Fibroblast of villous mesenchyme (primary cell): ENCODE data around the gene MANSC4. TPM values are rescaled to one million over a fixed set of nuclear protein-coding genes. Genes with fewer than 3 reads are reported as not detected.
A peak's percentile ranks its signal among the peaks of the same experiment; 100 is the strongest.

Experiments
- DNase-seq: peaks from one replicate; pipeline ENCODE4 v3.0.0-alpha.2; 2010; ENCODE audit warnings: low read depth
- H3K4me3 ChIP-seq: 2 replicates; pipeline ENCODE4 v1.5.1; 2011; ENCODE audit warnings: low read depth, mild to moderate bottlenecking, low read length
- total RNA-seq: library from RNA; depleted of rRNA; stranded (reverse); fragments of >200 nt; gene quantifications from 2 replicates; pipeline ENCODE4 v1.2.3, GENCODE V29; 2012
- TF ChIP-seq, protein P1 (sequence below): IDR thresholded peaks from 2 replicates; pipeline ENCODE4 v1.5.1; 2012; ENCODE audit warnings: low read depth, mild to moderate bottlenecking, low read length; ENCODE audit not compliant: insufficient read depth

Gene MANSC4
- total RNA-seq, 1 donor = not detected

DNA sequence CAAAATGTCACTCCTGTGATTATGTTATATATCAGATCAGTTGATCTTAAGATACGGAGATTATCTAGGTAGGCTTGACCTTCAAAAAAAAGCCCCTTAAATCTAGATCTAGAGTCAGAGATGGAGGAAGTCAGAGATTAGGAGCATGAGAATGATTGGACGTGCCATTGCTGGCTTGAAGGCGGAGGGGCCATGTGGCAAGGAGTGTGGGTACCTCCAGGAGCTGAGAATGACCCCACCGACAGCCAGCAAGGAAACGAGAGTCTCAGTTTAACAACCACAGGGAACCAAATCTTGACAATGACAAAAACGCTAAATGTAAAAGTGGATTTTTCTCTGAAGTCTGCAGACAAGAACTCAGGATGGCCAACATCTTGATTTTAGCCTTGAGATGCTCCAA is 32.5 kb upstream of the MANSC4 start:
- no peak for DNase-seq
- H3K4me3 ChIP-seq = no peak overlapping the region
- TF ChIP-seq, protein P1, sequence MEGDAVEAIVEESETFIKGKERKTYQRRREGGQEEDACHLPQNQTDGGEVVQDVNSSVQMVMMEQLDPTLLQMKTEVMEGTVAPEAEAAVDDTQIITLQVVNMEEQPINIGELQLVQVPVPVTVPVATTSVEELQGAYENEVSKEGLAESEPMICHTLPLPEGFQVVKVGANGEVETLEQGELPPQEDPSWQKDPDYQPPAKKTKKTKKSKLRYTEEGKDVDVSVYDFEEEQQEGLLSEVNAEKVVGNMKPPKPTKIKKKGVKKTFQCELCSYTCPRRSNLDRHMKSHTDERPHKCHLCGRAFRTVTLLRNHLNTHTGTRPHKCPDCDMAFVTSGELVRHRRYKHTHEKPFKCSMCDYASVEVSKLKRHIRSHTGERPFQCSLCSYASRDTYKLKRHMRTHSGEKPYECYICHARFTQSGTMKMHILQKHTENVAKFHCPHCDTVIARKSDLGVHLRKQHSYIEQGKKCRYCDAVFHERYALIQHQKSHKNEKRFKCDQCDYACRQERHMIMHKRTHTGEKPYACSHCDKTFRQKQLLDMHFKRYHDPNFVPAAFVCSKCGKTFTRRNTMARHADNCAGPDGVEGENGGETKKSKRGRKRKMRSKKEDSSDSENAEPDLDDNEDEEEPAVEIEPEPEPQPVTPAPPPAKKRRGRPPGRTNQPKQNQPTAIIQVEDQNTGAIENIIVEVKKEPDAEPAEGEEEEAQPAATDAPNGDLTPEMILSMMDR = no peak

- TF ChIP-seq, protein P1 = no peak
- H3K4me3 ChIP-seq = no peak overlapping the region
- no peak for DNase-seq
Observed at GRCh38 chr12:27810756-27811155, 30.7 kb upstream of the MANSC4 start.

DNA sequence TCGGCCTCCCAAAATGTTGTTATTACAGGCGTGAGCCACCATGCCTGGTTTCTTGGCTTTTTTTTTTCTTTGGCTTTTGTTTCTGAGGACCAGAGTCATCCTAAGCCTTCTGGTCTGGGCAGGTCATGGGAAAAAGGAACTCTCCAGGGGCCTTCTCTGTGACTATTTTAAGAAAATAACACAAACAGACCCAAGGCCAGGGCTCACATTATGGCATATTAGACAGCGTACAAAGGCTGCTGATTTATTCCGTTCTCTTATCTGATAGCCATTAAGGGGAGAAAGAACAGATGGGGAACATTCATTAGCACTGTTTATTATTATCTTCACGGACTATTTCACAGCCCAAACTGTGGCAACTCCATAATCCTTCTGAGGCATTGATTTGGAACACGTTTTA is 28.8 kb upstream of the MANSC4 start:
- no peak overlapping the region for H3K4me3 ChIP-seq
- DNase-seq = peak; percentile 70
- TF ChIP-seq, protein P1 = no peak

DNA sequence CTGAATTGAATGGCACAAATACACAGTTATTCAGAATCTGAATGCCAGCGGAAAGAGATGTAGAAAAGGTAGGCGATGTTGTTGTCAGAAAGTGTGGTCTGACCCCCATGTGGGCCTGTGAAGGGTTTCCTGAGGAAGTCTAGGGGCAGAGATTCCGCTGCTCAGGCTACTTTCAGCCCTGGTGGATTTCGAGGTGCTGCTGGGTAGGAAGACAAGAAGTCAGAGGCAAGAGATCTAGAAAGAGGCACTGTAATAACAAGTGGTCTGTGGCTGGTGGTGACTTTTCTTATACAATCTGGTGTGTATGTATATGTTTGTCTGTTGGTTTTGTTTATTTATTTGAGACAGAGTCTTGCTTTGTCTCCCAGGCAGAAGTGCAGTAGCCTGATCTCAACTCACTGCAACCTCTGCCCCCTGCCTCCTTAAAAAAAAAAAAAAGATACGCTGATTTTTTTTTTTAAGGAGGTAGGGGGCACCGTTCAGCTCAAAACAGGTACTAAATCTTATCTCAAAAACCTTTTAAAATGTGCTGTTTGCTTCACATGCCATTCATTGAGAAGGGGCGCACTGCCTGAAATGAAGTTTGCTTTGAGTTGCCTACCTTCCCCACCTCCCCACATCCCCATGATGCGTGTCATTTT is 27.1 kb upstream of the MANSC4 start:
- H3K4me3 ChIP-seq = no peak overlapping the region

GRCh38 chr12:27806259-27806658 is 26.2 kb upstream of the MANSC4 start:
- TF ChIP-seq, protein P1 = no peak
- DNase-seq = no peak
- no peak overlapping the region for H3K4me3 ChIP-seq

More for the DNA sequence above, 27.1 kb upstream of the MANSC4 start:
- TF ChIP-seq, protein P1 = no peak
- DNase-seq = no peak

DNA sequence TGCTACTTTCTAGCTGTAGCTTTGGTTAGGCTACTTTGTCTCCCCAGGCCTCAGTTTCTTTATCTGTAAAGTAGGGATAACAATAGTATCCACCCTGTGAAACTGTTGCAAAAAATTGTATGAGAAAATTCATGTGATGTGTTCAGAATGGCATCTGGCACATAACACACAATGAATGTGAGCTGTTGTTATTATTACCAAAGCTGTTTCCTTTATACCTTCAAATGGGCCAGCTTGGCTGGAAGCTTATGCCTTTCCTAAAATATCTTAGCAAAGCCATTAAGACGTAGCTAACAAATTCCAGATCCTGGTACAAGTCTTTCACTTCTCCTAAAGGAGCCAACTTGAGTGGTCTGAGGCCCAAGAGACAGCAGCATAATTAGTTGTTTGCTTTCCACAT is 25.2 kb upstream of the MANSC4 start:
- H3K4me3 ChIP-seq = no peak overlapping the region
- TF ChIP-seq, protein P1 = no peak
- DNase-seq = no peak

GRCh38 chr12:27802936-27803335 is 22.9 kb upstream of the MANSC4 start:
- TF ChIP-seq, protein P1 = no peak
- H3K4me3 ChIP-seq = no peak overlapping the region
- no peak for DNase-seq
